SKM-1 (cell line): ENCODE results near the gene TSPAN5.

ENCODE experiments used
- DNase-seq: peaks from one replicate; lab custom pipeline; 2025; ENCODE audit not compliant: unreplicated experiment; lab: John Stamatoyannopoulos, UW

TSPAN5 gene

GRCh38 chr4:98646422-98646821, 12.0 kb downstream of the TSPAN5 start:
- no peak for DNase-seq

GRCh38 chr4:98645527-98645926, 12.9 kb downstream of the TSPAN5 start:
- DNase-seq: no peak

DNA sequence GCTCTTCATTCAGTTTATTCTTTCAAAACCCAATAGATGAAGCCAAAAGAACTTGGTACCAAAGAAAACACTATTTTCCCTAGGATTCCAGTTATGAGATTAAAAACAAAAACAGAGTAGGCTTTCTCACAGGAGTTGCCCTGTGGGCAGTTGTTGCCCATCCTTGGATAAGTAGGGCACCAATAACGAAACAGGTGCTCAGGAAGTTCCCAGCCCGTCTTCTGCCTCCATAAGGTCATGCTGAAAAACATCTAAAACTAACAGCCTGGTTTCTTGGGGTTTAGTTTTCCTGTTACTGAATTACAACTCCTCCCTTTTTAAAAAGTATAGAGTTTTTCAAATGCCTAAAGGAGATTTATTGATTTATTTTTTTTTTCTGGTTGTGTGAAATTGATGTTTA, 14.7 kb downstream of the TSPAN5 start:
- DNase-seq: no peak

- DNase-seq: no peak
Measured at GRCh38 chr4:98642991-98643426, 15.4 kb downstream of the TSPAN5 start.

DNA sequence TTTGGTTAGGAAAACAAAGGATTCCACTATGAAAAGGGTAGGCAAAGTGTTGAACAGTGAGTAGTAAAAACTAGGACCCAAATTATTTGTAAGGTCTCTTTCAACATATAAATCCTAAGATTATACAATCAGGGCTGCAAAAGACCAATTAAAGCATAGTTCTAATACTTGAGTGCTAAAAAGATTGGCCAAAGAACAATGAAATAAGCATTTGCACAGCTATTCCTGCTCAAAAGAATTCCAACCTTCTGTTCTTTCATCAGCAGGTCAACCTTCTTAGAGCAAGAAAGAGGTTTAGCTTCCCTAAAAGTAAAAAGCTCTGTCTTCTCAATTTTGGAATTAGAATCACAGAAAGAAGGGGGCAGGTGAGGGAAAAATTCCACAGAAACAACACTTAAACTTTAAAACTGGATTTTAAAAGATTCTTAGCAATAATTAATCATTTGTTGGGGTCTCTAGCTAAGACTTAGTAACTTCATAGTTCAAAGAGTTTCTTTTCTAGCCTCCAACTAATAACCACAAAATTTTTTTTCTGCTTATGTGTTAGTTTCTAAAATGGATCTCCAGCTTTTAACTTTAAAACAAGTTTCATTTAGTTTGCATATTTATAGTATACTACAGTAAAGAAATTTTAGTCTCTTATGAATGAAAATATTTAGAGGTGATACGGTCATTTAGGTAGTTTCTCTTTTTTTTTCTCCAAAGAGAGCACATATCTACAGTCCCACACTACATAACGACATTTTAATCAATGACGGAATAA, 16.3 kb downstream of the TSPAN5 start:
- no peak for DNase-seq

DNA sequence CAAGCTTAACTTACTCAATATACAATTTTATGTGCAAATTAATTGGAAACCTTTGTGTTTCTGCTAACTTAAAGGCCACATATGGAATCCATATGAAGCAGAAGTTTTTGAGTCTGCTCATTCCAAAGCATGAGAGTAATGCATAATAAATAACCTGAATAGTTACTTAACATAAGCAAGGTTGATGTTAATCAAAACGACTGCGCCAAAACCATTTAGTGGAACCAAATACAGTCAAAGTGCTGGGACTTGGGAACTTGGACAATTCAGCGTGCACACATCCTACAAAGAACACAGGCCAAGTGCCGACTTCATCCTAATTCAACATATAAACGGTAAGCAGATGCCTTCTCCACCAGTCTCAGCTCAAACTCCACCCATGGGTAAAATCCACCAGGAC, 17.0 kb downstream of the TSPAN5 start:
- no peak for DNase-seq

DNA sequence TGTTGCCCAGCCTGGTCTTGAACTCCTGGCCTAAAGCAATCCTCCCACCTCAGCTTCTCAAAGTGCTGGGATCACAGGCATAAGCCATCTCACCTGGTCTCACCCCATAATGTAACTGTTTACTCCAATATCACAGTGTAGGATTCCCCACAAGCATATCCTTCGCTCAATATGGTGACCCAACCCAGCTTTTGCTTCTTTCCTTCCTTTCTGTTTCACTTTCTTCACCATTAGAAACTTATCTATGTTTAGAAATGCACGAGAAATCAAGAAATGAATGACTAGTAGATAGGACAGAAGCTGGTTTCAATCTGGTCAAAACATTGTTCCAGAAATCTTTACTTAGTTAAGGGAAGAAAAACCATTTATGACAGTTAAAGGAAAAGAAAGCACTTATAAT, 18.9 kb downstream of the TSPAN5 start:
- DNase-seq: no peak

- DNase-seq: no peak
Measured at GRCh38 chr4:98639108-98639507, 19.3 kb downstream of the TSPAN5 start.

DNA sequence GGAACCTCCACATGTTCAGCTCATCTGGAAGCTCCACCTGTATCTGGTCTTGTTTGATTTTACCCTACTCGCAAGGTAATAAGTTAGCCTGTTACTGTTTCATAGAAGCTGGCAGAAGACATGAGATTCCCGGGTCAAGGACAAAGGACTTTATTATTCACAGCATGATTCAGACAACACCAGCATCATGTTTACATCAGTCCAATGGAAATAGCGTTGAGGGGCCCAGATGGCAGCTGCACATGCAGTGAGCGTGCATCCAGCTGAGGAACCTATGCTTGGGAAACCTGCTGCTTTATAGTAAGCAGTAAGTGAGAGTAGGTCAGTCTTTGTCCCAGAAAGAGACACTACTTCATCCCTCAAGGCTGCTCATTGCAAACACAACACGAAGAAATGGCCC, 19.8 kb downstream of the TSPAN5 start:
- DNase-seq: no peak

- DNase-seq: no peak
Measured at GRCh38 chr4:98634061-98634460, 24.4 kb downstream of the TSPAN5 start.

DNA sequence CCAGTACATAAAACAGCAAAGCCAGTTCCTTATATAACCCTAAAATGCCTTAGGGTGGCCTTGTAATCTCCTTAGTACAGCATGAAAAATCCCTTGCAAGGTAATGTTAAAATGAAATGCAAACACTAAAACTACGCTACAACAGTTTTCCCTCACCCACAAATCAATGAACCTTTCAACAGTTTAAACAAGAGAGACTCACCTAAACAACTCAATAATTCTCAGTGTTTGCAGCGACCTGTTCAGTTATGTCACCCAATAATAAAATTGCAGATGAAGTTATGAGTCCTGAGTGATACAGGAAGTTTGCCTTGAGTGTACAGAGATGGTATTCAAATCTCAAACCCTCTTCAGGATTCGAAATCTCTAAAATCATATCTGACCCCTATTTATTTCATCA, 25.3 kb downstream of the TSPAN5 start:
- no peak for DNase-seq

DNA sequence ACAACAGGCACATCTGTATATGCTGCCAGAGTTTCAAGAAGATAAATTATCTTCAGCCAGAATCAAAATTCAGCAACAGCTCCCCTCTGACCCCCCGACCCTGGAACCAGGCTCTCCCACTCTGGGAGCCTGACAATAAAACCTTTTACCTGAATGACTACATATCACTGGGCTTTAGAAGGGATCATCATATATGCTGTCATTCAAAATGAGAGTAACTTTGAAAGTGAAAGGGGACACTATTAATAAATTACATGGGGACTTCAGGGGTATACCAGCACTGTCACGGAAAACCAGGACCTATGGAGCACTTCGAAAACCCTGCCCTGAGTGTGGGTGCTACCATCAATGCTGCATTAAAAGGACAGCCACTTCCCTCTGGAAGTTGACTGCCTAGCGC, 26.2 kb downstream of the TSPAN5 start:
- DNase-seq: no peak

GRCh38 chr4:98631506-98631905, 26.9 kb downstream of the TSPAN5 start:
- no peak for DNase-seq

DNA sequence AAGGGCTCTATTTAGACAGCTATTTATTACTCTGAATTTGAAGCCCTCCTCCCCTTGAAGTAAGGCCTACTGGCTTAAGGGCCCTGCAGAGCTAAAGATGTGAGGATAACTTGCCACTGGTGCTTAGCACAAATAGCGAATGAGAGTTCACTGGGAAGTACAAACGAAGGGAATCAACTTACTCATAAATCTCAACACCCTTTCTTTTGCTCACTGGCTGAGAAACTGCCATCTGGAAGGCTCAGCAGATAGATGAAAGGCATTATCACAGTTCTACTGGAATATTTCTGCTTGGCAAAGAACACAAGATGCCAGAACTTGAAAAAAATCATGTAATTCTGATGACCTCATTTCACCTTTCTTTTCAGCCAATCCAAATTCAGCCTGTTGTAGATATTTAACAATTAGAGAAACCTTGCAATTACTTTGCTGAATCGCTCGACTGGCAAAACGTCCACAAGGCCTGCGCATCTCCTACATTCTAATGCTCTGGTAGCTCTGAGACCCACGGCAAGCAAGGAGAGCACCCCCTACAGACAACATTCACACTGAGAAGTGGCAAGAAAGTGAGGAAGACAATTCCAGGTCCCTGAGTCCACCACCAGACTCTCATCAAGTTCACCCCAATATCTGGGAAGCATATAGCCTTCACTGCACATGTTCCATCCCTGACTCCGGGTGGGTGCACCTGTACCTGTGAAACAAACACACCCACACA, 27.5 kb downstream of the TSPAN5 start:
- DNase-seq: no peak

DNA sequence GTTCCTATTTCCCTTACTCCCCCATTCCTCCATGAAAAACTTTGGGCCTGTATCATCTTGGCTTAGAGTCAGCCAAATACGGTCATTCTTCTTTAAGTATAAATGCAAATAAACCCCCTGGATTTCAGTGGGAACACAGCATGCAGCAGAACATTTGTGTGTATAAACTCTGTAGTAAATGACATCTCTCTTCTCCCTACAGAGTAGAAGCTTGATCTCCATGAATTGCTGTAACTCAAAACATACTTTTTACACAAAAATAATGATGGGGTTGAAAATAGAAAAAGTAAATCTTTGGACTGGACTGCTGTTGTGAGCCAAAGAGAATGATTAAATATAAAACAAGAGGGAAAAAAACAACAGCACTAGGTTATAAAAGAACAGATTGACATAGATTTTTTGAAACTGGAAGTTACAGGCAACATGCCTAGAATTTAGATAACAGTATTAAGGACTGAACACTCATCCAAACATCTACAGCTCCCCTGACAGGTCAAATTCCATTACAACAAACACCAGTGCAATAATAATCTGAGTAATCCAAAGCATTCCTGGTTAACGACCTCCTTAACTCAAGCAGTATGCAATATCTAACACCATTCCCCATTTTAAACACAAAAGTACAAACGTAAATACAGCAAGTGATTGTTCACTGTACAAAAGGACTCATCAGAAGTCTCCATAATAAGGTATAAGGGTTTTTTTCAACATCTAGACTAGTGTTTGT, 30.7 kb downstream of the TSPAN5 start:
- DNase-seq: no peak

DNA sequence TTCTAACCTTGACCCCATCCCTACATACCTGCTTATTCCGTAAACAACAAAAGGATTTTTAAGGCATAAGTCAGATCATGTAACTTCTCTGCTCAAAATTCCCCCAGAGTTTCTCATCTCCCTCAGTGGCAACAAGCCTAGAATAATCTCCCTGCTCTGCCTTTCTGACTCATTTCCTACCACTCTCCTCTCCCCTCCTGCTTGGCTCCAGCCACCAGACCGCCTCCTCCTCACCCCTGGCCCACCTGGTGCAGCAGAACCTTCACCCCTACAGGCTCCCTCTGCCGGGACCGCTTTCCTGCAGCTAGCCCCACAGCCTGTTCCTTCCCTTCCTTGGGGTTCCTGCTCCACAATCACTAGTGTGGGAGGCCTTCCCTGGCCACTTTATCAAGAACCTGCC, 32.1 kb downstream of the TSPAN5 start:
- no peak for DNase-seq

DNA sequence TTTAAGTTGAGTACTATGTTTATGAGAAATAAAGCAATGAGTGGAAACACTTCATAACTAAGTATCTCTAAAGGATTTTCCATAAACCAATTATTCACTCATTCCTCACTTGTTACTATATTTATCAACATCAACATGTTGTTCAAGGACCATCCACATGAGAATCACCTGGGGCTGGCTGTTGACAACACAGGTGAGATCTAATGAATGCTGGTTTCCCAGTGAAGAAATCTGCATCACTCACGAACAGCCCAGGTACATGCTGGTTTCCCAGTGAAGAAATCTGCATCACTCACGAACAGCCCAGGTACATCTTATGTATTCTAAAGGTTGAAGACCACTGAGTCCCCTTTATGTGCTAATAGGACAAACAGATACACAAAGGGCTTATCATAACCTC, 32.5 kb downstream of the TSPAN5 start:
- no peak for DNase-seq

DNA sequence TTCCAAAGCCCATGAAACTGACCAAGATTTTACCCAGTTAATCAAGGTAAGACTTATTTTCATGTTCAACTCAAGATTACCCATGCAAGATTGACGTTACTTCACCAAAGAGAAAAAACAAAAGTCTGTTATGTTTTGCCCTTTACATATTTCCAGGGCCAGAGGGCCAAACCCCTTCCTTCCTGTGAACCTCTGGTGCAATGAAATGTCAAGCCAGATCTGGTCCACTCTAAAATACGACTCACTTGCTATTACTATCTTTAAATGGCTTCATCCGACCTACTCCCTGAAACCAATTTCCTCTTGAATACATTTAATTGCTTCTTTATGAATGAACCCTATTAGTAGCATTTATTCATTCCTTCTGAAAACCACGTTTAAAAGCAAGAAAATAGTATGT, 33.0 kb downstream of the TSPAN5 start:
- DNase-seq: no peak

GRCh38 chr4:98624642-98625041, 33.8 kb downstream of the TSPAN5 start:
- DNase-seq: no peak

DNA sequence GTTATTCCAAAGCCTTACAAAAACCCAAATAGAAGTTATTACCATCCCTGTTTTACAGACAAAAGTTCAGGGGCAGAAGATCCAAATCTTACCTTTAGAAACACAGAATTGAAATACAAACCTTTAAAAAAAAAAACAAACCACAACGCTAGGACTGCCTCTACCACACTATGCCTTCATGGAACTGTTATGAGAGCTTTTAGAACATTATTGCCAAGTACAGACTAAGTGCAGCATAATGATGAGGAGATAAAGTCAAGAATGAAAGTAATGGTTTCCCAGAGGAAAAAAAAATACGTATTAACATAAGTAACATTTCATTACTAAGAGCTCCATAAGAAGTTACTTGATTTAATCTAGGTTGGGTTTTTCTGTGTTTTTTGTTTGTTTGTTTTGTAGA, 34.3 kb downstream of the TSPAN5 start:
- no peak for DNase-seq

DNA sequence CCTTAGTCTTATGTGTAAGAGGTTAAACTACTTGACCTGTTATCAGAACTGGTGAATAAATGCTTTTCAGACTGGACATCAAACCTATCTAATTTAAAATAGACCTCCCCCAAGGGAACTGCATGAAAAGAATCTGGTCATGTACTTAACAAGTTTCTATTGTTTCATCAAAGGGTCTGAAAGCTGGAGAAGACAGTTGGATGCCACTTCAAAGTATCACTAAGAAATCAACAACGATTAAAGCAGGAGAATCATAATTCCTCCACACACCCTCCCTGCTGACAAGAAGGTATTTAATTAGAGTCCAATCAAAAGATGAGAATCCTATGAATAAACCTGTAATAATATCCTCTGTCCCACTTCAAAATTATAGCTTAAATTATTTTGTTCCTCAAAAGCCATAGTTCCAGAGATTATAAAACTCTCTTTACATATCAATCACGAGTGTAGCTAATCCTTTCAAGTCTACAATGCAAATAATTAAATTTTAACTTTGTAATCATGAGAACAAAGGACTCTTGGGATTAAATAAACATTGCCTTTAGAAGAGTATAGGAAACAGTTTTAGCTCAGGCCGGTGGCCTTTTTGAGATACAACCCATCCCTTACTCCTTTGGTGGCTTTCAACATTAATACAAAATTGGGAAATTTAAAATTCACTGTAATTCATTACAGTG, 35.1 kb downstream of the TSPAN5 start:
- no peak for DNase-seq
